ENCODE data around the gene PRR19. TPM values are rescaled to one million over a fixed set of nuclear protein-coding genes. Genes with fewer than 3 reads are reported as not detected.
A peak's percentile ranks its signal among the peaks of the same experiment; 100 is the strongest.

Gene PRR19
- total RNA-seq, 2 experiments from 2014 or later = 0.38 to 0.49 TPM

- intact Hi-C loops (cut with micrococcal nuclease) = no loop called here
- ChIA-PET POLR2A (no interaction called here), CTCF (interaction anchor here (0.7 to 1.1 kb wide), 2 partner anchors 24 to 184 kb away, joined by 3 read pairs; no protein-coding TSS in a partner anchor)
- Mint-ChIP-seq H3K9me3 (no peaks in the 10 kb centered on the region), H3K27me3 (peaks cover 28% of the 10 kb centered on the region), H3K4me3 (peak overlapping the region; percentile 37), H3K27ac (peak overlapping the region; percentile 69), H3K4me1 (ENCODE audit: low read depth) (peaks cover 21% of the 10 kb centered on the region), H3K36me3 (ENCODE audit: low read depth) (no peaks in the 10 kb centered on the region)
- TF ChIP-seq CTCF (IDR thresholded peaks at IDR 0.05) = no peak
- peak; percentile 33 for DNase-seq
- no peak for ATAC-seq
These were observed 14.6 kb downstream of the PRR19 start for GRCh38 chr19:42316223-42317211.

DNA sequence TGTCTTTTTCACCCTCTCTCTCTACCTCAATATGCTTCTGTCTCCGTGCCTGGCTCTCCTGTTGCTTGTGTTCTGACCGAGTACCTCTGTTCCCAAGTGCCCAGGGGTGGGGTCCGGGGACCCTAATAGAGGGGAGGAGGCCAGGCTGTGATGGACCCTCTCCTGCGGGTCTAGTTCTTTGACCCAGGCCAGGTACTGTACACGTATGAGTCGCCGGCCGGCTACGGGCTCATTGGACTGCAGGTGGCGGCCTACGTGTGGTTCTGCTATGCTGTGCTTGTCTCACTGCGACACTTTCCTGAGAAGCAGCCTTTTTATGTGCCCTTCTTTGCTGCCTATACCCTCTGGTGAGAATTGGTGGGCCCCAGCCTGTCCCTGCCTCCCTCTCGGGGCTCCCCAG is 15.6 kb downstream of the PRR19 start:
- Mint-ChIP-seq H3K27ac (no peak overlapping the region), H3K27me3 (peaks cover 21% of the 10 kb centered on the region), H3K4me1 (ENCODE audit: low read depth) (peaks cover 21% of the 10 kb centered on the region), H3K36me3 (ENCODE audit: low read depth) (no peaks in the 10 kb centered on the region), H3K9me3 (no peaks in the 10 kb centered on the region), H3K4me3 (no peak overlapping the region)
- no peak for TF ChIP-seq CTCF (IDR thresholded peaks at IDR 0.05)
- intact Hi-C loops (cut with micrococcal nuclease) = no loop called here
- POLR2A ChIA-PET = no interaction called here
- DNase-seq (no peak), ATAC-seq (no peak)
- CTCF ChIA-PET = no interaction called here

DNA sequence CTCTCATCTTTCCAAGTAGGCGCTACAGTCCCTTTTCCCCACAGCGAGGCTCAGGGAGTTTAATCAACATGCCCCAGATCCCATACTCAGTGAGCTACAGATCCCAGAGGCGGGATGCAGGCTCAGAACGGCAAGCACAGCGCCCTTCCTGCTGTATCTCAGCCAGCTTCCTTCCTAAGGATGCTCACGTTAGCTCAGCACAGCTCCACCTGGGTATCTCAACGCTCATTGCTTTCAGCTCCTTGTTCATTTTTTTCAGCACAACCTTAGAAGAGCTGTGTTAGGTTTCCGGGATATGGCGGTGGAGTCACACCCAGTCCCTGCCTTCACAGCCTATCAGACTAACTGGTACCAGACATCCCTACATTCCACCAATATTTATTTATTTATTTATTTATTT is 20.4 kb downstream of the PRR19 start:
- no peaks in the 10 kb centered on the region for H3K36me3 Mint-ChIP-seq (ENCODE audit: low read depth)
- ChIA-PET POLR2A (interaction anchor here (1.5 kb wide), 1 partner anchor 212 kb away, joined by 3 read pairs; no protein-coding TSS in a partner anchor), CTCF (interaction anchor here (0.9 kb wide), 2 partner anchors 8 to 26 kb away, joined by 3 read pairs; no protein-coding TSS in a partner anchor)
- ATAC-seq = no peak
- no peak overlapping the region for H3K4me3 Mint-ChIP-seq
- no peak for DNase-seq
- no peak overlapping the region for H3K27ac Mint-ChIP-seq
- H3K9me3 Mint-ChIP-seq = no peaks in the 10 kb centered on the region
- peaks cover 21% of the 10 kb centered on the region for H3K4me1 Mint-ChIP-seq (ENCODE audit: low read depth)
- intact Hi-C loops (cut with micrococcal nuclease) = no loop called here
- H3K27me3 Mint-ChIP-seq = peaks cover 13% of the 10 kb centered on the region
- TF ChIP-seq CTCF (IDR thresholded peaks at IDR 0.05) = no peak

DNA sequence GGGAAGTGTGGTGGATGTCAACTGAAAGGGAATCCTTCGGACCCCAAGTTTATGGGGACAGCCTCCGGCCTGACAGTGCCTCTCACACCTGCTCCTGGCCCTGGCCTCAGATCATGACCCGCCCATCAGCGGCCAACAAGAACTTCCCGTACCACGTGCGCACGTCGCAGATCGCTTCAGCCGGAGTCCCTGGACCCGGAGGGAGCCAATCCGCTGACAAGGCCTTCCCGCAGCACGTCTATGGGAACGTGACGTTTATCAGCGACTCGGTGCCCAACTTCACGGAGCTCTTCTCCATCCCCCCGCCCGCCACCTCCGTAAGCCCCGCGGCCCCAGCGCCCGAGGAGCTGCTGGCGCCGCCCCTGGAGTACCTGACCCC is 21.5 kb downstream of the PRR19 start:
- ChIA-PET CTCF (interaction anchor here (0.7 kb wide), 1 partner anchor 78 kb away, joined by 3 read pairs; no protein-coding TSS in a partner anchor), POLR2A (interaction anchor here (1.5 kb wide), 1 partner anchor 213 kb away, joined by 3 read pairs; no protein-coding TSS in a partner anchor)
- Mint-ChIP-seq H3K4me1 (ENCODE audit: low read depth) (peaks cover 19% of the 10 kb centered on the region), H3K36me3 (ENCODE audit: low read depth) (no peaks in the 10 kb centered on the region), H3K27ac (no peak overlapping the region), H3K9me3 (no peaks in the 10 kb centered on the region), H3K4me3 (peak overlapping the region; percentile 38), H3K27me3 (peaks cover 13% of the 10 kb centered on the region)
- ATAC-seq (no peak), DNase-seq (no peak)
- TF ChIP-seq CTCF (IDR thresholded peaks at IDR 0.05) = no peak
- intact Hi-C loops (cut with micrococcal nuclease) = no loop called here
